ENCODE data around the gene FAM181A. TPM values are rescaled to one million over a fixed set of nuclear protein-coding genes. Genes with fewer than 3 reads are reported as not detected.

Gene FAM181A
- total RNA-seq, 1 donor from 2014 or later, result not detected

DNA sequence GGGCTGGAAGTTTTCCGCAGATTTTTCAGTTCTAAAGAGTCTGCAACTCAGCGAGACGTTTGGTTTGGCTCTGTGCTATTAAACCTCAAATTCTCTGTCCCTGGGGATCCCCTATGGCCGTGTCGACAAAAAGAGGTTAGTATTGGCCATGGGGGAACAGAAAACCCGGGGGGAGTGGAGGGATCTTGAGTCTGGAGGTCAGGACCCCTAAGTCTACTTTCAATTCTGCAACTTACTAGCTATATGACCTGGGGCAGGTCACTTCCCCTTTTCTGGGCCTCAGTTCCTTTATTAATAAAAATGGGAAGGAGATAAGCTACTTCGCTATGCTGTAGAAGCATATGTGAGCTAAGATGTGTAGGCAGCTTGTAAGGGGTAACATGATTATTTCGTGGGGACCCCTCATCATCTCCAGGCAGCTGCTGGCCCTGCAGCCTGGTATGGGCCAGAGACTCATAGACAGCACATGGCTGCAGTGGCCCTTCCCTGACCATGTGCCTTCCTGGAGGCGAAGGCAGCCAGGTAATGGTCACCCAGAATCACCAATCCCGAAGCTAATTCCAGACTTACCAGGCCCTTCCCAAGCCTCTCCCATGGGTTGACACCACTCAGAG lies 40.6 kb downstream of the FAM181A start:
- no peaks in the 10 kb centered on the region for H3K27me3 Mint-ChIP-seq (ENCODE audit: low read depth)
- H3K4me1 Mint-ChIP-seq (ENCODE audit: low read depth), result peaks cover 90% of the 10 kb centered on the region
- intact Hi-C loops (cut with micrococcal nuclease), result no loop called here
- peaks cover 59% of the 10 kb centered on the region for H3K36me3 Mint-ChIP-seq (ENCODE audit: low read depth)
- H3K4me3 Mint-ChIP-seq (ENCODE audit: low read depth), result no peak overlapping the region
- no peak overlapping the region for H3K27ac Mint-ChIP-seq
- DNase-seq (ENCODE audit: low spot score), result no peak
- H3K9me3 Mint-ChIP-seq, result no peaks in the 10 kb centered on the region

DNA sequence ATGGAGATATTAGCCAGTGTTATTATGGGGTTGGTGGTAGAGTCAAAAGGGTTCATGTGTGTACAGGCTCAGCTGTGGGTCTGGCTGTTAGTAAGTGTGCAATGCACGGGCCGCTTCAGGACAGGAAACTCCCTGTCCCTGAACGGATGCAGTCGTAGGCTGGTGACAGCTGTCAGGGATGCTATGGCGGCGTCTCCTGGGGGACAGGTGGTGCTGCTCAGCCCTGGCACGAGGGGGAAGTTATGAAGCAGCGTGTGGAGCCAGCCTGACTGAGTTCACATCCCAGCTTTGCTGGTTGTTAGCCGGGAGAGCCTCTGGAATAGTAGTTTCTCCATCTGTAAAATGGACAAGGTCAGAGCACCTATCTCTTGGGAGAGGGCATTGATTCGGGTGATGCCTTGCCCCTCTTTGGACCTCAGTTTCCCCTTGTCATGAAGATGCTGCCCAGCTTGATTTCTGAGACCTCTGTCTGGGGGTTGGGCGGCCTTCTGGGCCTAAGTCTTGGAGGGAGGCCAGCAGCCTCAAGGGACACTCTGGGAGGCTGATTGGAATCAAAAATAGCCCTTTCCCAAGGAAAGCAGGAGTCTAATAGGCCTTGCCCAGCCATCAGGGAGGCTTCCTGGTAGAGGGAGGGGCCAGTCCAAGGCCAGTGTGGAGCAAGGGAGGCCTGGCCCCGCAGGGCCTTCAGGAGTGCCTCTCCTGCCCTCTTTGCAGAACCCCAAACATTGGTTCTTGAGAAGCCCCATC lies 42.1 kb downstream of the FAM181A start:
- Mint-ChIP-seq H3K27ac (peak overlapping the region; percentile 81), H3K9me3 (no peaks in the 10 kb centered on the region), H3K27me3 (ENCODE audit: low read depth) (no peaks in the 10 kb centered on the region), H3K4me1 (ENCODE audit: low read depth) (peaks cover 89% of the 10 kb centered on the region), H3K4me3 (ENCODE audit: low read depth) (no peak overlapping the region), H3K36me3 (ENCODE audit: low read depth) (peaks cover 59% of the 10 kb centered on the region)
- no peak for DNase-seq (ENCODE audit: low spot score)
- intact Hi-C loops (cut with micrococcal nuclease), result no loop called here

DNA sequence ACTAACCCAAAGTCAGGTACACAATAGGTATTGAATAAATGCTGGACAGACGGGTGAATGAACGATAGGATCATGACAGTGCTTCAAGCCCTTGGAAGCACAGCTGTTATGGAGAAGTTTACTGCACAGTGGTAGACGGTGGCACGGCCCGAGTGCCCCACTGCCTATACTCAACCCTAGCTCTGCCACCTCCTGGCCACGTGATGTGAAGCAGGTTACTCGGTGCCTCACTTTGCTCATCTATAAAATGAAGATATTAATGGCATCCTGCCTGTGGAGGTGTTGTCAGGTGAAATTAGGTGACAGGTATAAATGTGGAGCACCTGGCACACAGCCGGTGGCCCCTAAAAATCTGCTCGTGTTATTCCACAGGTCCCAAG lies 43.4 kb downstream of the FAM181A start:
- no peaks in the 10 kb centered on the region for H3K27me3 Mint-ChIP-seq (ENCODE audit: low read depth)
- peak overlapping the region; percentile 85 for H3K4me3 Mint-ChIP-seq (ENCODE audit: low read depth)
- H3K36me3 Mint-ChIP-seq (ENCODE audit: low read depth), result peaks cover 52% of the 10 kb centered on the region
- peak overlapping the region; percentile 99 for H3K27ac Mint-ChIP-seq
- intact Hi-C loops (cut with micrococcal nuclease), result loop anchor here (1.0 to 10.0 kb wide), 5 partner anchors 30 to 1294 kb away; partner anchors contain the start of gene ITPK1
- H3K9me3 Mint-ChIP-seq, result no peaks in the 10 kb centered on the region
- H3K4me1 Mint-ChIP-seq (ENCODE audit: low read depth), result peaks cover 89% of the 10 kb centered on the region
- DNase-seq (ENCODE audit: low spot score), result peak; percentile 43

DNA sequence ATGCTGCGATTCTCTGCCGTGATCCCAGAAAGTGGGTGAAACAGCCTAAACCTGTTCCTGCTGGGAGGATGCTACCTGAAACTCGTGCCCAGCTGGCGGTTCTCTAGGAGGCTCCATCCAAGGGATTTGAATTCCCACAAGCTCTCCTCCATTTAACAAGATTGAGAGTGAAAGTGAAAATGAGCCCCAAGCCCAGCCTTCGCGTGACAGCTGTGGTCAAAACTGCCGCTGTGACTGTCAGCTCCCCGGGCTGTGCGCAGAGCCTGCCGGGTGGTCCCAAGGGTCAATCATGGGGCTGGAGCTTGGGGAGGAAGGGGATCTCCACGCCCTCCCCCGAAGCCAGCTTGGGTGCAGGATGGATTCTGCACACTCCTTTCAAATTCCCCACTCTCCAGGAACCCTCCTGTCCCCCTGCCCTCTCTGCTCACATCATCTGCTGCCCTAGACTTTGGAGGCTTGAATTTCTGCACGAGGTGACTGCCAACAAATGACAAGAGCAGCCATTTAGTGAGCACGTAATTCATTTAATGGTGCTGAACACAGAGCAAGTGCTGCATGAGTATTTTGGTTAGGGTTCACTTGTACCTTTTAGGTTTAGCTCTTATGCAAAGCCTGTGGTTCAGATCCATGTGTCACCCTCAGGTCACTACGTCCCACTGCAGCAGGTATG lies 44.0 kb downstream of the FAM181A start:
- Mint-ChIP-seq H3K9me3 (no peaks in the 10 kb centered on the region), H3K27me3 (ENCODE audit: low read depth) (no peaks in the 10 kb centered on the region), H3K4me1 (ENCODE audit: low read depth) (peaks cover 90% of the 10 kb centered on the region), H3K36me3 (ENCODE audit: low read depth) (peaks cover 52% of the 10 kb centered on the region), H3K27ac (peak overlapping the region; percentile 99), H3K4me3 (ENCODE audit: low read depth) (peak overlapping the region; percentile 85)
- intact Hi-C loops (cut with micrococcal nuclease), result loop anchor here (1.0 to 10.0 kb wide), 7 partner anchors 8 to 1294 kb away; partner anchors contain the start of gene ITPK1
- peak; percentile 75 for DNase-seq (ENCODE audit: low spot score)

DNA sequence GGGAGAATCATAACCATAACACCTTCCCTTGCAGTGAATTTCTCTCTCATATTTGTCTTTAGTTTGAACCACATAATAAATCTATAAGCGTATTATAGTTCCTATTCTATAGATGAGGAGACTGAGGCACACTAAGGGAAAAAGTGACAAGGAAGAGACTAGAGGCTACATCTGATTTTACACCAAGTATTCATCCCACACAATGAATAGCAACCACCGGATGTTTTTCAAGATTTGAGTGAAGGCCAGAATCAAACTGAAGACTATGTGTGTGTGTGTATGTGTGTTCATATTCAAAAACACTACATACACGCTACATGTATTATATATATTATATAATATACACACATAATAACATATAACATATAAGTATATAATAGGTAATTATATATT lies 44.5 kb downstream of the FAM181A start:
- peaks cover 89% of the 10 kb centered on the region for H3K4me1 Mint-ChIP-seq (ENCODE audit: low read depth)
- intact Hi-C loops (cut with micrococcal nuclease), result loop anchor here (1.0 to 10.0 kb wide), 6 partner anchors 8 to 1293 kb away; partner anchors contain the start of gene ITPK1

DNA sequence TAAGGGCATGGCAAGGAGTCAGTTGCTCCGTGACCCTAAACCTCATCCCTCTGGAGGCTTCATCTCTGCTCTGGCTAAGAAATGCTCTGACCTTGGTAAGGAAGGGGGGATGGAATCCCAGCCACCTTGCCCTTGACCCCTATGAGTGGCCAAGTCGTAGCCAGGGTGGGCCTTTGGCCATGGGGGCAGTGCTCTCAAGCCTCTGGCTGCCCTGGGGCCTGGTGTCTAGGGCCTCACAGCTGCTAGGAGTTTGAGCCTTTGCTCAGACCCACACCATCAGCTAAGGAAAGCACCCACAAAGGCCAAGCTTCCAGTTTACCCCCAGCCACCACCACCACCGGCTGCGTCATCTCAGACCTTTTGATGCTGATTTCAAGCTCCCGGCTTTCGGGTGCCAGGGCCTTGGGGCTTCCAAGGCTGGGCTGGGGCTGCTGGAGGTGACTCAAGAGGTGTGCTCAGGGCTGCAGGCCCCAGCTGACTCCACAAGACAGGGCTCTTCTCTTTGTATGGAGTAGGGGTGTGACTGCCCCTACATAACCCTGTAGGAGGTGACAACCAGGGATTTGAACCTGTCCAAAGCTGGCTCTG lies 45.6 kb downstream of the FAM181A start:
- peak overlapping the region; percentile 66 for H3K4me3 Mint-ChIP-seq (ENCODE audit: low read depth)
- peaks cover 91% of the 10 kb centered on the region for H3K4me1 Mint-ChIP-seq (ENCODE audit: low read depth)
- peaks cover 50% of the 10 kb centered on the region for H3K36me3 Mint-ChIP-seq (ENCODE audit: low read depth)
- intact Hi-C loops (cut with micrococcal nuclease), result loop anchor here (10.0 kb wide), 3 partner anchors 422 to 1292 kb away; partner anchors contain the start of gene ITPK1
- DNase-seq (ENCODE audit: low spot score), result no peak
- H3K27me3 Mint-ChIP-seq (ENCODE audit: low read depth), result no peaks in the 10 kb centered on the region
- H3K27ac Mint-ChIP-seq, result peak overlapping the region; percentile 96
- H3K9me3 Mint-ChIP-seq, result peaks cover 4% of the 10 kb centered on the region

More for the DNA sequence above, 44.5 kb downstream of the FAM181A start:
- DNase-seq (ENCODE audit: low spot score), result no peak
- peaks cover 48% of the 10 kb centered on the region for H3K36me3 Mint-ChIP-seq (ENCODE audit: low read depth)
- H3K27ac Mint-ChIP-seq, result peak overlapping the region; percentile 99
- no peaks in the 10 kb centered on the region for H3K27me3 Mint-ChIP-seq (ENCODE audit: low read depth)
- peak overlapping the region; percentile 85 for H3K4me3 Mint-ChIP-seq (ENCODE audit: low read depth)
- peaks cover 1% of the 10 kb centered on the region for H3K9me3 Mint-ChIP-seq

DNA sequence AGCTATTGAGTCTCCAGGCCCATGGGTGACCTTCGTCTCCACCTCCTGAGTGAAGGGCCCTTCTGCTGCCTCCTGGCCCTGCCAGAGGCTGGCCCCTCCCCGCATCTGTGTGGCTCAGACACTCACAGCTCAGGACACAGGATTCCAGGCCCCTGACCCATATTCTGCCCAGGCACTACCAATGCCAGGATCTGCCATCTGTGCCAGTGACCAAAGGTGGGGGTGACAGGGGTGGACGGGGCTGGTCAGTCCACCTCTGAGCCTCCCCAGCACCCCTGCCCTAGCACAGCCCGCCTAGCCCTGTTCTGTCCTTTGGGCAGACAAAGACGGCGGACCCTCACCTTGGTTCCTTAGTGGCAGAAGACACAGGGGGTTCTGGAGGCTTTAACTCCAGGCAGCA lies 46.5 kb downstream of the FAM181A start:
- Mint-ChIP-seq H3K27ac (peak overlapping the region; percentile 96), H3K36me3 (ENCODE audit: low read depth) (peaks cover 48% of the 10 kb centered on the region), H3K27me3 (ENCODE audit: low read depth) (no peaks in the 10 kb centered on the region), H3K9me3 (peaks cover 8% of the 10 kb centered on the region), H3K4me1 (ENCODE audit: low read depth) (peaks cover 91% of the 10 kb centered on the region), H3K4me3 (ENCODE audit: low read depth) (no peak overlapping the region)
- no peak for DNase-seq (ENCODE audit: low spot score)
- intact Hi-C loops (cut with micrococcal nuclease), result loop anchor here (10.0 kb wide), 3 partner anchors 421 to 1291 kb away; partner anchors contain the start of gene ITPK1

DNA sequence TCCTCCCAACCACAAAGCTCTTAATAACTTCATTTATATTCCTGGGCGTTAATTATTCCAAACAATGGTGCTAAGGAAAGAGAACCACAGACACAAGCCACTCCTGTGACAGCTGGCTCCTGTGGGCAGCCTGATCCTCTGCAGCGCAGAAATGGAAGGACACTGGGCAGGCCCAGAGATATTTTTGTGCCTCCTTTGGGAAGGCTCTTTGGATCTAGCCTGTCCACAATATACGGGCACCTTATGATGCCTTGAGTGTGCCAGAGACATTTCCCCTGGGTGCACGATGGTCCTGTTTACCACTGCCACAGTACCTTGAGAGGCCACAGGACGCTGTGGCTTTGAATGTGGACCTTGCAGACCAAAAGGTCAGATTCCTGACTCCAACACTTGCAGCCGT lies 47.2 kb downstream of the FAM181A start:
- no peak for DNase-seq (ENCODE audit: low spot score)
- intact Hi-C loops (cut with micrococcal nuclease), result loop anchor here (10.0 kb wide), 3 partner anchors 421 to 1291 kb away; partner anchors contain the start of gene ITPK1
- Mint-ChIP-seq H3K27me3 (ENCODE audit: low read depth) (no peaks in the 10 kb centered on the region), H3K36me3 (ENCODE audit: low read depth) (peaks cover 42% of the 10 kb centered on the region), H3K27ac (peak overlapping the region; percentile 96), H3K4me3 (ENCODE audit: low read depth) (peak overlapping the region; percentile 63), H3K9me3 (peaks cover 8% of the 10 kb centered on the region), H3K4me1 (ENCODE audit: low read depth) (peaks cover 91% of the 10 kb centered on the region)

DNA sequence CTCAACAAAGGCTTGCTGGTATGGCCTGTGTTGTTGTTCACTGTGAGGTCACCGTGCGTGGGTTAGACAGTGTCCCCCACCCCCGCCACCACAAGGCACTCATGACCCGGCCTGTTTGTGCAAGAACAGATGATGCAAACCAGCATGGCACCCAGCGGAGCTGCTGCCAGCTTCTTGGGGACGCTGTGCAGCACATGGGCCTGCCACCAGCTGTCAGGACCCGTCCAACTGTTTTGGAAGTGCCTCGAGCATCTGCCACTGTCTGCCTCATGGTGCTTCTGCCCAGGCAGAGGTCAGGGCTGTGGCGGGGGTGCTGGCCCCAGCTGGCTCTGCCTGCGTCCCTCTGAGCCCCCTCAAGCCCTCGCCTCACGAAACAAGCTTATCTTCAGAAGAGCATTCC lies 47.7 kb downstream of the FAM181A start:
- no peak for DNase-seq (ENCODE audit: low spot score)
- Mint-ChIP-seq H3K27me3 (ENCODE audit: low read depth) (no peaks in the 10 kb centered on the region), H3K4me3 (ENCODE audit: low read depth) (peak overlapping the region; percentile 83), H3K4me1 (ENCODE audit: low read depth) (peaks cover 91% of the 10 kb centered on the region), H3K36me3 (ENCODE audit: low read depth) (peaks cover 42% of the 10 kb centered on the region), H3K9me3 (peaks cover 8% of the 10 kb centered on the region), H3K27ac (peak overlapping the region; percentile 100)
- intact Hi-C loops (cut with micrococcal nuclease), result loop anchor here (5.0 to 10.0 kb wide), 4 partner anchors 420 to 1547 kb away; partner anchors contain the start of gene ITPK1

DNA sequence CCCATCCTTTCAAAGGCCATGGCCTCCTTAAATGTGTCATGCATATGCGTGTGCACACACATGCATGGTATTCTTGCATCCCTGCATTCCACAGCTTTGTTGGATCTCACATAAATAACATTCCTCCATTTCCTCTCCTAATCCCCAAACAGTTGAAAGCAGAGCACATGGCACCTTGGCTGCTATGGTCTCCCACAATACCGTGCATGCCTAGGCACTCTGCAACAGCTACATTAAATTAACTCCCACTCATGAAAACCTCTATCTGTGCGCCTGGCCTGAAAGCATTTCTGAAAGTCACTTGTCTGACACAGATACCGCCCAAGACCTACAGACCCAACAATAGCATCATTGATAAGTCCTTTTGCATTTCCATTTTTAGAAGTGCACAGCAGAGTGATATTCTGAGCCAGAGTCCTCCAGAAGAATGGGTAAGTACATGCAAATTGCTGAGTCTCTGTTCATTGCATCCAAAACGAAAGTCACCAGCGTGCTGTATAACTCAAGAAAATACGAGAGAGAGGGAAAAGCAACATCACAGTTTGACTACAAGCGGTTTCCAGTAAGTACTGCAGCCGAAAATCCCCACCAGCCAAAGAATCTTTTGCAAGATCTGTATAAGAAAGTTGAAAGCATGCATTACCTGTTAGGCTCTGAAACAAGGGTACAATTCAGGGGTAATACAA lies 48.8 kb downstream of the FAM181A start:
- H3K36me3 Mint-ChIP-seq (ENCODE audit: low read depth), result peaks cover 42% of the 10 kb centered on the region
- peaks cover 8% of the 10 kb centered on the region for H3K9me3 Mint-ChIP-seq
- H3K27ac Mint-ChIP-seq, result peak overlapping the region; percentile 100
- intact Hi-C loops (cut with micrococcal nuclease), result loop anchor here (1.0 to 10.0 kb wide), 8 partner anchors 13 to 1546 kb away; partner anchors contain the start of gene ITPK1
- no peaks in the 10 kb centered on the region for H3K27me3 Mint-ChIP-seq (ENCODE audit: low read depth)
- H3K4me3 Mint-ChIP-seq (ENCODE audit: low read depth), result peak overlapping the region; percentile 83
- DNase-seq (ENCODE audit: low spot score), result peak; percentile 38
- peaks cover 87% of the 10 kb centered on the region for H3K4me1 Mint-ChIP-seq (ENCODE audit: low read depth)

DNA sequence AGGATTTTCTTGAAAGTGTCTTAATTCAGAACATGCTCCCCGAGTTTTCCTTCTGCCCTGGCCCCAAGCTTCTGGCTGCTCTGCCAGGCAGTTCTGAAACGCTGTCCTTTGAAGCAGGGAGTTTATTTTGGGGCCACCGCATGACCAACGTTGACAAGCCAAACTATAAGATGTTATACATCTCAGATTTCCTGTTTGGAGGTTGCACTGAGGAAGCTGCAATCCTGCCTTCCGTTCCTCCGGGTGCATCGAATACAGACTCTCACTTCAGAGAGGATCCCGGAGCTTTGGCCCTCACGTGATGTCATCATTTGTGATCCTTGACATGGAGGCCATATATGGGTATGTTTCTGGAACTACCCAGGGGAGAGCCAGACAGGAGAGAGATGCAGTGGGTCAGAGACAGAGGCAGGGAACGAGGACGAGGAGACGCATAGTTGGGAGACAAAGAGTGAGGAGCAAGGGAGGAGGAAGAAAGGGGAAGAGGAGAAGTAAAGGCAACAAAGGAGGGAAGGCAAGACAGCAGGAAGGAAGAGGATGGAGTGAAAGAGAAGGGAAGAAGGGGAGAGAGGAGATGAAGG lies 49.4 kb downstream of the FAM181A start, which contains the start of gene ASB2:
Gene ASB2, minus strand, starts transcription at position 94 of the 581 bp plus-strand sequence. CDS start 12,031 bp downstream, outside the sequence.
- peaks cover 42% of the 10 kb centered on the region for H3K36me3 Mint-ChIP-seq (ENCODE audit: low read depth)
- H3K4me1 Mint-ChIP-seq (ENCODE audit: low read depth), result peaks cover 82% of the 10 kb centered on the region
- peak within 1 kb of the TSS; percentile 83 for H3K4me3 Mint-ChIP-seq (ENCODE audit: low read depth)
- DNase-seq (ENCODE audit: low spot score), result peak; percentile 37
- peaks cover 8% of the 10 kb centered on the region for H3K9me3 Mint-ChIP-seq
- peak within 1 kb of the TSS; percentile 100 for H3K27ac Mint-ChIP-seq
- intact Hi-C loops (cut with micrococcal nuclease), result loop anchor here (1.0 to 10.0 kb wide), 8 partner anchors 13 to 1546 kb away; partner anchors contain the start of gene ITPK1
- no peaks in the 10 kb centered on the region for H3K27me3 Mint-ChIP-seq (ENCODE audit: low read depth)
